Measurements from ENCODE around the gene SAAL1. TPM values are rescaled to one million over a fixed set of nuclear protein-coding genes. Genes with fewer than 3 reads are reported as not detected.

The SAAL1 gene
- total RNA-seq, 1 experiment from 2014 or later = 37.3 TPM

- DNase-seq (ENCODE audit: low read depth, low spot score) = no peak
- in situ Hi-C loops (cut with HindIII; ENCODE audit: low pct_unique_long_range_greater_than_20kb, low sequenced_read_pairs) = no loop called here
Observed at GRCh38 chr11:18100926-18101656, 4.8 kb downstream of the SAAL1 start.

- in situ Hi-C loops (cut with HindIII; ENCODE audit: low pct_unique_long_range_greater_than_20kb, low sequenced_read_pairs) = no loop called here
- no peak for DNase-seq (ENCODE audit: low read depth, low spot score)
Observed at GRCh38 chr11:18093959-18094358, 11.9 kb downstream of the SAAL1 start.

DNA sequence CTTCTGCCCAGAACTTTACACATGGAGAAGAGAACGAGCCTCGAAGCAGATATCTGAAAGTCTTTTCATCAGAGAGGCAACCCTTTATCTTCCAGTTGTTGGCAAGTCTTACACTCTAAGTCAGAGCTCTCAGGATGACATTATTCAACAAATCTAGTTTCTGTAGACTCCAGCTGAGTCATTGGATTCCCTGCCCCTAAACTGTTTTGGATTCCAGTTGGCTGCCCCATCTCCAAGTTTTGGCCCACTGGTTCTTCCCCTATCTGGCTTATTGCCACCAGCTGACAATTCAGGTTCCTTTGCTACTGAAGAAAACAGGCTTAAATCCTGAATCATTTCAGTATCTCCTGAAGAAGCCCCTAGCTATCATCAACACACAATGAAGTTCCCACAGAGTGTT lies 14.2 kb downstream of the SAAL1 start:
- no peak for DNase-seq (ENCODE audit: low read depth, low spot score)
- in situ Hi-C loops (cut with HindIII; ENCODE audit: low pct_unique_long_range_greater_than_20kb, low sequenced_read_pairs) = no loop called here

DNA sequence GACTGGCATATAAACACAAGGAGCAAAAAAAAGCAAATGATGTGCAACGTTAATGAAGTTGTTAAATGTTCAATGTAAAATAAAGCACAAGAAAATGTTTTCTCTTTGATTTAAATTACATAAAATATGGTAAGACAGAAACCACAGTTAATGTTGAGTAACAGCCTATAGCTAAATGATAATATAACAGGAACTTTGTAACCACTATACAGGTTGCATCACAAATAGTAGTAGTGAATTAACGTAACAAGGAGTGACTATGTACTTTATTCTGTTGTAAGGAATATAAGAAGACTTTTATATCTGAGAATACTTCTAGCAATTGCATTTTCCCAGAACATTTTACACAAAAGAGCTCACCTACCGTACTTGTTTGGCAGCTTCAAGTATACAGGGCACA lies 16.9 kb downstream of the SAAL1 start:
- DNase-seq (ENCODE audit: low read depth, low spot score) = no peak
- in situ Hi-C loops (cut with HindIII; ENCODE audit: low pct_unique_long_range_greater_than_20kb, low sequenced_read_pairs) = no loop called here

DNA sequence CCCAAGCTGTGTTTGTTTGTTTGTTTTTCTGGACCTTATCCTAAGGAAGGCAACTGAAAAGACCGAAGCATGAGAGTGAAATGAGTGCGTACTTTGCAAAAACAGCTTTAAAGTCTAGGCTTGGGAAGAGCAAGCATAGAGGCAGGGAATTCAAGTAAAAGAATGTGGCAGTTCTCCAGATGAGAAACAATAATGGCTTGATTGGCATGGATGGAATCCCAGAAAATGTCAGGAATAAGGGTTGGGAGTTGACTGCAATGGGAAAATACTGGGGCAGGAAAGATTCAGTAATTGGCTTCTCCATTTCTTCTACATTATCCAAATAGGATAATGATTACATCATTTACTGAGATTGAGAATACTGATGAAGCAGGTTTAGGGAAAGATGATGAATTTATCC lies 17.5 kb downstream of the SAAL1 start:
- DNase-seq (ENCODE audit: low read depth, low spot score) = no peak
- in situ Hi-C loops (cut with HindIII; ENCODE audit: low pct_unique_long_range_greater_than_20kb, low sequenced_read_pairs) = no loop called here

GRCh38 chr11:18081551-18081950 lies 24.3 kb downstream of the SAAL1 start:
- DNase-seq (ENCODE audit: low read depth, low spot score) = no peak
- in situ Hi-C loops (cut with HindIII; ENCODE audit: low pct_unique_long_range_greater_than_20kb, low sequenced_read_pairs) = no loop called here

GRCh38 chr11:18080451-18080850 lies 25.4 kb downstream of the SAAL1 start:
- in situ Hi-C loops (cut with HindIII; ENCODE audit: low pct_unique_long_range_greater_than_20kb, low sequenced_read_pairs) = no loop called here
- no peak for DNase-seq (ENCODE audit: low read depth, low spot score)

DNA sequence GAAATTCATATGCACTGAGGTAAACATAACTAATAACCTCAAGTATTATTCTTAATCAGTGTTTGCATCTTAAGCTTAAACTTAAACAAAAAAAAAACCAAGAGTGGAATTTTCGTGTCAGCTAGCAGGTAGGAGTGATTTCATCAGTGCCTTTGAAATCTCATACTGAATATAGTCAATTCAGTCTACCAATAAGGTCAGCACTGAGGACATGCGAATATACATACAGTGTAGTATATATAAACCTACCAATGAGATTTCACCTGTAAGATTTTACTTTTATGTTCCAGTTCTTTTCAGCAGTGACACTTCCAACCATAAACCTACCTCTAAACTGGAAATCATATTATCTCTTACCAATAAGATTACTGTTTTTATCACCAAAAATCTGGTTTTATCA lies 27.0 kb downstream of the SAAL1 start:
- DNase-seq (ENCODE audit: low read depth, low spot score) = no peak
- in situ Hi-C loops (cut with HindIII; ENCODE audit: low pct_unique_long_range_greater_than_20kb, low sequenced_read_pairs) = no loop called here

GRCh38 chr11:18075444-18075843 lies 30.4 kb downstream of the SAAL1 start:
- no peak for DNase-seq (ENCODE audit: low read depth, low spot score)
- in situ Hi-C loops (cut with HindIII; ENCODE audit: low pct_unique_long_range_greater_than_20kb, low sequenced_read_pairs) = no loop called here

GRCh38 chr11:18071098-18071705 lies 34.7 kb downstream of the SAAL1 start:
- in situ Hi-C loops (cut with HindIII; ENCODE audit: low pct_unique_long_range_greater_than_20kb, low sequenced_read_pairs) = no loop called here
- DNase-seq (ENCODE audit: low read depth, low spot score) = no peak

DNA sequence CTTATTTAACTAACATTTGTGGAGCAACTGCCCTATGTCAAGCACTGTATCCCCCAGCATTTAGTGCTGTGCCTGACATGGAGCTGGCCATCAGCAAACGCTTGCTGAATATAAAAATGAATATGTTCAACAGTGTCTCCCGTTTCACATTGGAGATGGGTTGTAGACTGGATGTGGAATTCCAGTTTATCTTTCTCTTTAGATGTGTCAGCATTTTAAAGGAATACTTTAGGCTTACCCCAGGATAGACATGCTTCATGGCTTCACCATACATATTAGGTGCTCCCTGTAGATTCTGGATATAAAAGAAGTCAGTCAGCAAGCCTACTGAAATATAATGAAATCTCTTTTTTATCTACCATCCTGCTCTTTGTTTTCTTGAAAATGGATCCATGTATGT lies 38.5 kb downstream of the SAAL1 start:
- in situ Hi-C loops (cut with HindIII; ENCODE audit: low pct_unique_long_range_greater_than_20kb, low sequenced_read_pairs) = no loop called here
- DNase-seq (ENCODE audit: low read depth, low spot score) = no peak

DNA sequence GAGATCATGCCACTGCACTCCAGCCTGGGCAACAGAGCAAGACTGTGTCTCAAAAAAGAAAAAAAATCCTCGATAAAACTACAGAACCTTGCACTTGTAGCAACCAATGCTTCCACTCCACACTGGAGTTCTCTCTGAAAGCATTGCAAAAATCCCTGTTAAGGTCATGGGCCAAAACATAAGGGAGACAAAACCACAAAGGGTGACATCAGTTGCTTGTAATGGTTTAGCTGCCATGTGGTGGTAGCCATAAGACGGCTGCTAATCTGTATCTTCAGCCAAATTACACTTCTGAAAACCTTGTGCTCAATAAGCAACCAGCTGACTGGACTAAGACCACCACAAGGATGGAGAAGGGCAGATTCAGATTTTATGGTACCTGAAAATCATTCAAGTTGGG lies 39.3 kb downstream of the SAAL1 start:
- in situ Hi-C loops (cut with HindIII; ENCODE audit: low pct_unique_long_range_greater_than_20kb, low sequenced_read_pairs) = no loop called here

DNA sequence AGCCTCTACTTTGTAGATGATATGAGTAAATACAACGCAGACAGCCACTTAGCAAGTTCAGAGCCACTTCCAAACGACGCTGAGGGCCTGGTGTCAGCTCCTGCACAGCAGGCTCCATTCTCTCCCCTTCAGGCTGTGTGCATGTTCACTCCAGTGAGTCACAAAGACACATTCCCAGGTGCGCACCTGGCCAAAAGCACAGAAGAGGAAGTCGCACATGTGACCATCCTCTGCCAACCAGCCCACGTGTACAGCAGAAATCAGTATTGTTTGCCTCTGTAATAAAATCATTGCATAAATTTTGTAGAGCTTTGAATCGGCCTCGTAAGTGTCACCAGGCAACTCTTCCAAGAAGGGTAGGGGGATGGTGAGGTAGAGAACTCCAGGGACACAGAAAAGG lies 40.3 kb downstream of the SAAL1 start:
- DNase-seq (ENCODE audit: low read depth, low spot score) = no peak
- in situ Hi-C loops (cut with HindIII; ENCODE audit: low pct_unique_long_range_greater_than_20kb, low sequenced_read_pairs) = no loop called here

More for the DNA sequence above, 39.3 kb downstream of the SAAL1 start:
- DNase-seq (ENCODE audit: low read depth, low spot score) = no peak

DNA sequence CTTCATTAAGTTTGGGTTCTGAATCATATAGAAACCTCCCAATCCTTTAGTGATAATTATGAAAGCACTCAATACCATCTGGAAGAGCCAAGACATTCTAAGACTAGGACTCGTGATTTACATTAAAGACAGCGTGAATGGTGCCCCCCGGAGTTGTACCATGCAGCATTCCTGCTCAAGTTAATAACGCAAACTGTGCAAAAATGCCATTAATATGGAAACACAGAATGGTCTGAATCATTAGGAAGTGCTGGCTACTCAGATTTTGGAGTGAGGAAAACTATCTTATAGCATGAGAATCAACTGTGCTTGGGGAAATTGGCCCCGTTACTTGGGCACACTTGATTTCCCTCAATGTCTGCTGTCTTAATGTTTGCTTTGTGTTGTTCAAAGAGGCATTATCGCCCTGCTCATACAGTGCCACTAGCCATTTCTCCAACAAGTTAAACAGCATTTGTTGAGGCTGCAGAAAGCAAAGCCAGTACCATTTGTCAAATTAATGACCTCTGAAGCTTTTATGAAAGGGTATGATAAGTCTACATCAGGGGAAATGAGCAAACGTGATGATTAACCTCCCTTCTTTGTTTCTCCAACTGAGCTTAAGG lies 41.3 kb downstream of the SAAL1 start:
- DNase-seq (ENCODE audit: low read depth, low spot score) = no peak
- in situ Hi-C loops (cut with HindIII; ENCODE audit: low pct_unique_long_range_greater_than_20kb, low sequenced_read_pairs) = no loop called here

GRCh38 chr11:18063862-18064434 lies 41.9 kb downstream of the SAAL1 start:
- no peak for DNase-seq (ENCODE audit: low read depth, low spot score)
- in situ Hi-C loops (cut with HindIII; ENCODE audit: low pct_unique_long_range_greater_than_20kb, low sequenced_read_pairs) = no loop called here

- in situ Hi-C loops (cut with HindIII; ENCODE audit: low pct_unique_long_range_greater_than_20kb, low sequenced_read_pairs) = no loop called here
- no peak for DNase-seq (ENCODE audit: low read depth, low spot score)
Observed at GRCh38 chr11:18063125-18063524, 42.8 kb downstream of the SAAL1 start.

DNA sequence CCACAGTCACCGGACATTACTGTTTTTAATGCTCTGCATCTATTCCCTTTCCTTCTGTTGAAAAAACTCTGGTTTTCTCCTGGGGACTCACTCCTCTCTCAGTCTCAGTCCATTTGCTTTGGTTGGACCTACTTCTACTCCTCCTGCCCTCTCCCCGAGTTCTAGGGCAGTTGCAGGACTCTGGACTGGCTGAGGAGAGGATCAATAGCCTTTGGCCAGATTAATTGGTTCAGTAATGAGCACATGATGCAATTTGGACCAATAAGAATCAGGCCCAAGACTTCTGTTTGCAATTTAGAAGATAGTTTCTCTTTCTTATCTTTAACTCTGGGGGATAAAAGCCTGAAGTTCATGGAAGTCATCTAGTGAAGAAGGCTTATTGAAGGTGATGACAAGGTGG lies 44.5 kb downstream of the SAAL1 start:
- in situ Hi-C loops (cut with HindIII; ENCODE audit: low pct_unique_long_range_greater_than_20kb, low sequenced_read_pairs) = no loop called here
- DNase-seq (ENCODE audit: low read depth, low spot score) = no peak

GRCh38 chr11:18056561-18057181 lies 49.2 kb downstream of the SAAL1 start:
- in situ Hi-C loops (cut with HindIII; ENCODE audit: low pct_unique_long_range_greater_than_20kb, low sequenced_read_pairs) = no loop called here
- no peak for DNase-seq (ENCODE audit: low read depth, low spot score)
